Measurements from ENCODE around the gene ELAVL1.
"Not testable (repeated sequence)": the region's sequence is repeated elsewhere in the genome, so short reads cannot be mapped to it uniquely, and the experiment has no call there.

The ELAVL1 gene

DNA sequence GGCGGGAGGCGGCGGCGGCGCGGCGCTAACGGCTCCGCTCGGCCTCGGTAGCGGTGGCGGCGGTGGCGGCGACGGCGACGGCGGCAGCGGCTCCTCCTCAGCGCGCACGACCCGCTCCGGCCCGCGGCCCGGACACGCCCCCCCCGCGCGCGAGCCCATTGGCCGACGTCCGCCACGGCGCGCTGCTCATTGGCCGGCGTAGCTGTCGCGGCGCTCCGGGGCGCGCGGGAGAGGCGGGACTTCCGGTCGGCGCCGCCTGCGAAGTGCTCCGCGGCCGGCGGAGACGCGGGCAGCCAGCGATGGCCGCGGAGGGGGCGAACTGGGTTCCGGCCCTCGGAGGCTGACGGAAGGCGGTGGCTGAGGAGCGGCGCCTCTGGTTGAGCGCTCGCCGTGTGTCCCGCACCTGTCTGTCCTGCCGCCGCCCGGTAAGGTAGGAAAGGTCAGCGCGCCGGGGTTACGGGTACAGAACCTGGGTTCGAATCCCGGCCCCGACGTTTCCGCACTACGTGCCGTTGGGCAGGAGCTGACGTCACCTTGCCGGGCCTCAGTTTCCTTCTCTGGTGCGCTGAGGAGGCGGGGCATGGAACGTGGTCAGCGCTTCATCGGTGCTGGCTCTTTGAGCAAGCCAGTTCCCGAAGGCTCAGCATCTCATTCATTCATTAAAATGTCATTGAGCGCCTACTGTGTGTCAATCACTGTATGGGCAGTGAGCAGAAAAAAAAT lies at the start of gene ELAVL1:
ELAVL1 (minus strand) TSS at position 108 of the 723 bp plus-strand sequence. CDS start 13,826 bp downstream, outside the sequence.
- peak; percentile 81 for DNase-seq (ENCODE audit: low read depth)

- DNase-seq (ENCODE audit: low read depth), result no peak
These were observed 48.7 kb upstream of the ELAVL1 start for GRCh38 chr19:8054169-8054568.

GRCh38 chr19:8052464-8052859 lies 47.0 kb upstream of the ELAVL1 start, which contains the start of gene CCL25:
CCL25 (plus strand) TSS chr19:8052760; CDS start chr19:8053050, 290 bp downstream.
- DNase-seq (ENCODE audit: low read depth), result no peak

DNA sequence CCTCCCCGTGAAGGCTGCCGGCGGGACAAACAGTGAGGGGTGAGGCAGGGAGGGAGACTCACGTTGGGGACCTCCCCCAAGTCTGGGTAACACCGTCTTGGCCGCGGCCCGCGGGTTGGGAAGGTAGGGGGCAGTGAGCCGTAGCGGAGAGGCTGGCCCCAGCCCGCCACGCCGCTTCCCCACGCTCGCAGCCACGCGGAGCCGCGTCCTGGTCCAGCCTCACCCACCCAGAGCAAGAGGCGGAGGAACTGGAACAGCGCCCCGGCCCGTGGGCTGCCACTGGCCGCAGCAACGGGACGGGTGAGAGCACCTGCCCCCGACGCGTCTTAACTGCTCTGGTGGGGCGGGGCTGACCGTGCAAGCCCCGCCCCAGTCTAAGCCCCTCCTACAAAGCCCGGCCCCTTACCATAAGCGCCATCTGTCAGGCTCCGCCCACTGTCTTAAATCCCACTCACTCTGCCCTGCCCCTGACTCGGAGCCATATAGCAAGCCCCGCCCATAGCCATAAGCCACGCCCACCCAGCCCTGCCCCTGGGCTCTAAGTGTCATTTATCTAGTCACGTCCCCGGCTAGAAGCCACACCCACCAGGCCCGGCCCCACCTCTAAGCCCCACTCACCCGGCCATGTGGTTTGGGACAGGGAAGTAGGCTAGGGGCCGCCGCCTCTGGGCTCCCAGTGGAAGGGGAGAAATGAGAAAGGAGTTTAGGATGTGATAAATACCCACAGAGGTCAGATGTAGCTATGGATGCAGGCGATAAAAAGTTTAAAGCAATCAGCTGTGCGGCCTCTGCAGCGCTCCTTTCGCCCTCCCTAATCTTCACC lies 45.0 kb upstream of the ELAVL1 start:
- DNase-seq (ENCODE audit: low read depth), result peak; percentile 77

- no peak for DNase-seq (ENCODE audit: low read depth)
These were observed 41.2 kb upstream of the ELAVL1 start for GRCh38 chr19:8046569-8047165.

DNA sequence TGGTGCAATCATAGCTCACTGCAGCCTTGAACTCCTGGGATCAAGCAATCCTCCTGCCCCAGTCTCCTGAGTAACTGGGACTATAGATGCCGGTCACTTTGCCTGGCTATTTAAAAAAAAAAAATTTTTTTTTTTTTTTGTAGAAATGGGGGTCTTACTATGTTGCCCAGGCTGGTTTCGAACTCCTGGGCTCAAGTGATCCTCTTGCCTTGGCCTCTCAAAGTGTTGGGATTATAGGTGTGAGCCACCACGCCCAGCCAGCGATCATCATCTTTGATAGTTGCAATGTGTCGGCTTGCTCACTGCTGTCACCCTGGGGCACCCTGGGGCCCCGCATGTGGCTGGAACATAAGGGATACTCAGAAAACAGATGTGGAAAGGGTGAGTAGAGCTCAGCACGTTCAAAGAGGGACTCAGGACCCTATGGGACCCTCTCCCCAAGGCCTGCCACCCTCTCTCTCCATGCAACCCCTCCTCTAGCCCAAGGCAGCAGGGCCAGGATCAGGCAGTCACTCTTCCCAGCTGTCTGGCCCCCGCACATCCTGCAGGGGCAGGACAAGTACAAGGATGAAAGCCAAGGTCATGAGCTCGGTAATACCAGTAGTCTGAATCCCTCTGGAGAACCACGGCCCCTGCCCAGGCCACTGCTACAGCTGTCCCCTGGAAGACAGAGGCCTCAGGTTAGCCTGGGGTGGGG lies 40.6 kb upstream of the ELAVL1 start:
- DNase-seq (ENCODE audit: low read depth), result no peak

- no peak for DNase-seq (ENCODE audit: low read depth)
These were observed 38.6 kb upstream of the ELAVL1 start for GRCh38 chr19:8044018-8044417.

DNA sequence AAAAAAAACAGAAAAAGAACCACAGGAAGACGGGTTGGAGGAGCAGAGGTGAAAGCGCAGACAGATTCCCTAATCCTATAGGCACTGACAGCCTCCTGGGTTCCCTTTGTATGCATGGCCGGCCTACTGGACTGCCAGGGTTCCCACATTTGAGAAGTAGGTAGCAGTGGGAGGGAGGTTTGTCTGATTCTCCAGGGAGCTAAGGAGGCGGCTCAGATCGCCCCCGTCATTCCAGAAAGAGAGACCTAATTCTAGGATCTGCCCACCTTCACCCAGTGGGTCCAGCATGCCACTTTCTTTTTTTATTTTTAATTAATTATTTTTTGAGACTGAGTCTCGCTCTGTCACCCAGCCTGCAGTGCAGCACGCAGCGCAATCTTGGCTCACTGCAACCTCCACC lies 37.5 kb upstream of the ELAVL1 start:
- DNase-seq (ENCODE audit: low read depth), result no peak

GRCh38 chr19:8041531-8041931 lies 36.1 kb upstream of the ELAVL1 start:
- DNase-seq (ENCODE audit: low read depth), result no peak

GRCh38 chr19:8039231-8039630 lies 33.8 kb upstream of the ELAVL1 start:
- DNase-seq (ENCODE audit: low read depth), result no peak

- DNase-seq (ENCODE audit: low read depth), result no peak
These were observed 33.4 kb upstream of the ELAVL1 start for GRCh38 chr19:8038815-8039214.

DNA sequence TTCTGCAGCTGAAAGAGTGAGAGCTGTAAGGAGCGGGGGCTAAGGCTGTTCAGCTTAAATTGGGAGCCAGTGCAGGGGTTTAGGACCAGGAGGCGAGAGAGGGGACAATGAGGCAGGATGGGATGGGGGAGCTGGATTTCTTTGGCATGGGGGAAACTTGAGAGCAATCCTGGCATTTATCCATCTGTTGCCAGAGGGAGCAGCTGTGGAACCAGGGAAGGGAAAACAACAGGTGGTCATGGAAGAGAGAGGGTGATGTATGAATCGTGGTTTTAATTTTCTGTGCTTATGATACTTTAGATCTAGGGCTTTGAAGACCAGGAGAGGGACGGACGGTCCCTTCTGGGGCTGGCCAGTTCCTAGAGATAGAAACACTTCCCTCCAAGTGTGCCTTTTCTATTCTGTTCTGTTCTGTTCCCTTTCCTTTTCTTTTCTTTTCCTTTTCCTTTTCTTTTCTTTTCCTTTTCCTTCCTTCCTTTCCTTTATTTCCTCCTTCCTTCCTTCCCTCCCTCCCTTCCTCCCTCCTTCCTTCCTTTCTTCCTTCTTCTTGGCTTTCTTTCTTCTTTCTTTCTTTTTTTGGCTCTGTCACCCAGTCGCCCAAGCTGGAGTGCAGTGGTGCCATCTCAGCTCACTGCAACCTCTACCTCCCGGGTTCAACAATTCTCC lies 31.1 kb upstream of the ELAVL1 start:
- DNase-seq (ENCODE audit: low read depth), result no peak

GRCh38 chr19:8034178-8034525 lies 28.7 kb upstream of the ELAVL1 start:
- no peak for DNase-seq (ENCODE audit: low read depth)

- not testable (repeated sequence) for DNase-seq (ENCODE audit: low read depth)
These were observed 28.1 kb upstream of the ELAVL1 start for GRCh38 chr19:8033287-8034177.

GRCh38 chr19:8030960-8031359 lies 25.5 kb upstream of the ELAVL1 start:
- no peak for DNase-seq (ENCODE audit: low read depth)

- no peak for DNase-seq (ENCODE audit: low read depth)
These were observed 23.6 kb upstream of the ELAVL1 start for GRCh38 chr19:8028951-8029491.

GRCh38 chr19:8025316-8025715 lies 19.9 kb upstream of the ELAVL1 start:
- DNase-seq (ENCODE audit: low read depth), result no peak

DNA sequence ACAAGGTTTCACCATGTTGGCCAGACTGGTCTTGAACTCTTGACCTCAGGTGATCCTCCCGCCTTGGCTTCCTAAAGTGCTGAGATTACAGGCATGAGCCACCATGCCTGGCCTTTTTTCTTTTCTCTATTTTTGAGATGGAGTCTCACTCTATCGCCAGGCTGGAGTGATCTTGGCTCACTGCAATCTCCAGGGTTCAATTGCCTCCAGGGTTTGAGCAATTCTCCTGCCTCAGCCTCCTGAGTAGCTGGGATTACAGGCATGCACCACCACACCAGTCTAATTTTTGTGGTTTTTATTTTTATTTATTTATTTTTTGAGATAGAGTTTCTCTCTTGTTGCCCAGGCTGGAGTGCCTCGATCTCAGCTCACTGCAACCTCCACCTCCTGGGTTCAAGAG lies 18.8 kb upstream of the ELAVL1 start:
- DNase-seq (ENCODE audit: low read depth), result not testable (repeated sequence)

DNA sequence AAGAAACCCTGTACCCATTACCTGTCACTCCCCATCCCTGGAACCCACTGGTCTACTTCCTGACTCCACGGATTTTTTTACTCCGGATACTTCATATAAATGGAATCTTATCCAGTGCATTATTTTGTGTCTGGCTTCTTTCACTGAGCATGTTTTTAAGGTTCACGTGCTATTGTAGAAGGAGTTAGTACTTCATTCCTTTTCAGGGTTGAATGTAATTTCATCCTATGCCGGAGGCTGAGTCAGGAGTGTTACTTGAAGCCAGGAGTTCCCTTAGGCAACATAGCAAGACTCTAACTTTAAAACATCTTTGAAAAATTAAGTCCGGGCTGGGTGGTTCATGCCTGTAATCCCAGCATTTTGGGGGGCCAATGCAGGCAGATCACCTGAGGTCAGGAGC lies 17.9 kb upstream of the ELAVL1 start:
- no peak for DNase-seq (ENCODE audit: low read depth)

DNA sequence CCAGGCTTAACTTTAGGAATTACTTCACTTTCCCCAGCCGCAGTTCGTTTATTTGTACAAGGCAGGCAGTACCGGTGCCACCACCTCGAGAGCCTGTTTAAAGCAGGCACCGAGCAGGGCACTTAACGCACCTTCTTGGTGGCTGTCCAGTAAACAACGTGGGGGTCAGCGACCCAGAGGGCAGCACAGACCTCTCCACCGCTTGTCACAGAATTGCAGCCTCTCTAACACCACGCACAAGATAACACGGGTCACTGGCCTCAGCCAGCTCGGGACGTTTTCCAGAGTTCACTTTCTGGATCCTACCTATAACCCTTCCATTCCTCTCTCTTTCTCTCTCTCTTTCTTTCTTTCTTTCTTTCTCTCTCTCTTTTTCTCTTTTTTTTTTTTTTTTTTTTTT lies 16.8 kb upstream of the ELAVL1 start:
- DNase-seq (ENCODE audit: low read depth), result no peak
